Left ventricle myocardium superior (tissue), 1 donor: Measurements from ENCODE around the gene SMC3. TPM values are rescaled to one million over a fixed set of nuclear protein-coding genes. Genes with fewer than 3 reads are reported as not detected.
"Not testable (repeated sequence)": the region's sequence is repeated elsewhere in the genome, so short reads cannot be mapped to it uniquely, and the experiment has no call there.

ENCODE experiments used
- ATAC-seq: fragments of 200-7000 bp; cut with Tn5 transposase; one replicate; pipeline ENCODE4 v1.9.1; 2020; ENCODE audit warnings: mild to moderate bottlenecking, moderate library complexity
- DNase-seq: peaks from one replicate; pipeline ENCODE4 v3.0.0-alpha.2; 2020
- intact Hi-C: fragments of 100-400 bp; cut with micrococcal nuclease; formaldehyde crosslinking; loops from one replicate; pipeline ENCODE4 v1.11.0; 2022
- total RNA-seq: library from RNA; stranded (reverse); fragmentation: NEBNext Ultra II Directional; extraction: Animal tissue kit (Norgen Biotek cat#: 25700); gene quantifications from one replicate; pipeline ENCODE4 v1.2.1, GENCODE V29; 2021
- donor health status: DM: no; HTN: yes; CAD: no; lungs with severe emphysema.

Gene SMC3
- total RNA-seq, 1 donor from 2014 or later, result 24.3 TPM

GRCh38 chr10:110616493-110617033 lies 49.1 kb downstream of the SMC3 start:
- DNase-seq (no peak), ATAC-seq (no peak)
- intact Hi-C loops, result no loop called here

GRCh38 chr10:110617425-110618229 lies 50.1 kb downstream of the SMC3 start:
- DNase-seq (no peak), ATAC-seq (no peak)
- intact Hi-C loops, result no loop called here

- ATAC-seq (no peak), DNase-seq (no peak)
- intact Hi-C loops, result no loop called here
These were observed 50.7 kb downstream of the SMC3 start for GRCh38 chr10:110618230-110618610.

- no peak for DNase-seq
- intact Hi-C loops, result no loop called here
- no peak for ATAC-seq
These were observed 52.3 kb downstream of the SMC3 start for GRCh38 chr10:110619514-110620397.

- intact Hi-C loops, result no loop called here
- no peak for ATAC-seq
- no peak for DNase-seq
These were observed 52.9 kb downstream of the SMC3 start for GRCh38 chr10:110620398-110620719.

GRCh38 chr10:110623316-110623715 lies 55.8 kb downstream of the SMC3 start:
- ATAC-seq, result peak; percentile 21
- DNase-seq, intact Hi-C loops: not testable (repeated sequence)

- ATAC-seq (no peak), DNase-seq (no peak)
- intact Hi-C loops, result no loop called here
These were observed 57.9 kb downstream of the SMC3 start for GRCh38 chr10:110625356-110625894.

- no peak for ATAC-seq
- DNase-seq, result no peak
- intact Hi-C loops, result no loop called here
These were observed 58.7 kb downstream of the SMC3 start for GRCh38 chr10:110625951-110626855.

- ATAC-seq (no peak), DNase-seq (no peak)
- intact Hi-C loops, result no loop called here
These were observed 60.7 kb downstream of the SMC3 start for GRCh38 chr10:110628161-110628560.

GRCh38 chr10:110629680-110630191 lies 62.2 kb downstream of the SMC3 start:
- DNase-seq (no peak), ATAC-seq (peak; percentile 89)
- intact Hi-C loops, result no loop called here

- ATAC-seq, result no peak
- no peak for DNase-seq
- intact Hi-C loops, result no loop called here
These were observed 64.4 kb downstream of the SMC3 start for GRCh38 chr10:110631934-110632333.

- ATAC-seq (no peak), DNase-seq (no peak)
These were observed 65.2 kb downstream of the SMC3 start for GRCh38 chr10:110632591-110633215.

GRCh38 chr10:110634527-110635209 lies 67.2 kb downstream of the SMC3 start:
- intact Hi-C loops, result no loop called here
- ATAC-seq, result peak; percentile 51
- DNase-seq, result peak; percentile 86

More at GRCh38 chr10:110632591-110633215, 65.2 kb downstream of the SMC3 start:
- intact Hi-C loops, result no loop called here

- DNase-seq, result no peak
- ATAC-seq, result no peak
- intact Hi-C loops, result no loop called here
These were observed 69.1 kb downstream of the SMC3 start for GRCh38 chr10:110636572-110636931.

- ATAC-seq (peak; percentile 88), DNase-seq (peak; percentile 84)
- intact Hi-C loops, result no loop called here
These were observed 69.5 kb downstream of the SMC3 start for GRCh38 chr10:110636932-110637557.

- DNase-seq, result no peak
- intact Hi-C loops, result no loop called here
- peak; percentile 43 for ATAC-seq
These were observed 70.1 kb downstream of the SMC3 start for GRCh38 chr10:110637558-110638053.

- DNase-seq, result no peak
- intact Hi-C loops, result no loop called here
- ATAC-seq, result no peak
These were observed 70.8 kb downstream of the SMC3 start for GRCh38 chr10:110638319-110638718.
